Activated CD8-positive, alpha-beta memory T cell treated with anti-CD3 and anti-CD28 coated beads for 48 hours (primary cell): Measurements from ENCODE around the gene HECA.
"Not testable (repeated sequence)": the region's sequence is repeated elsewhere in the genome, so short reads cannot be mapped to it uniquely, and the experiment has no call there.

Source experiments
- DNase-seq, 3 experiments: peaks; one replicate each; pipeline ENCODE4 v3.0.0-alpha.2; 2020; ENCODE audit warnings: low read depth in 2 of 3, low spot score in 2 of 3

HECA gene

DNA sequence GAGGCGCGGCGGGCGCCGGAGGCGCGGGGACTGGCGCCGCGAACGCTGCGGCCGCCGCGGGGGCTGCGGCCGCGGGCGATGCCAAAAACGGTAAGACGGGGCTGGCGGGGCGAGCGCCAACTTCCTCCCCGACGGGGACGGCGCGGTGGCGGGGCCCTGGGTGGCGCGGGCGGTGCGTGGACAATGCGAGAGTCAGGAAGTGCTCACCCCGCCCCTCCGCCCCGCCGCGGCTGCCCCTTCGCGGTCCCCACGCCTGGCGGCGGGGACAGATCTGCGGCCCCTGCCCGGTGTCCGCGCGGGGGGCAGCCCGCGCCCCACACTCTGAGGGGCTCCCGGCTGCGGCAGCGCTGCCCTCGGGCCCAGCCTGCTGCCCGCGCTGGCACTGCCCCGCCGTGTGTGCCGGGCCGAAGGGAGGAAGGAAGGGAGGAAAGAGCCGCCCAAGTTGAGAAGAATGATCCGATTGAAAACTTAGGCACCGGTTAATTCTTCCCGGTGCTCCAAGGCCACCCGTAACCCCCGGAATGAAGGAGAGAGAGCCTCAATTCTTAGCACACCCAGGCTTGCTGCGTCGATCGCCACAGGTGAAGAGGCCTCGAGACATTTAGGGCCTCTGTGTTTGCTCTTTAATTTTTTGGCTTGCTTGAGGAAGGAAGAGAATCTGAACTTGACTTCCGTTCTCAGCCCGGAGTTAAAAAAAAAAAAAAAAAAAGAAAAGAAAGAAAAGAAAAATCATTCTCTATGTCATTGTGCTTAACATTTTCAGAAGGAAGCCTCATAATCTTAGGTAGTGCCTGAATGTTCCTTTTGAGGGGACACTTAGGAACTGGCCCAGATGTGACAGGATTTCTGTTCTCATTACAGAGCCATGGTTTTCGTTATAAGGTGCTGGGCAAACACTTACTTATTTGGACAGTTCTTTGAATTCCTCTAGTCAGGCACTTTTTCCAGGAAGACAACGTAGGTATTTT, 982 bp downstream of the HECA start:
- peak in 1 of 3 experiments; percentile 36 for DNase-seq

DNA sequence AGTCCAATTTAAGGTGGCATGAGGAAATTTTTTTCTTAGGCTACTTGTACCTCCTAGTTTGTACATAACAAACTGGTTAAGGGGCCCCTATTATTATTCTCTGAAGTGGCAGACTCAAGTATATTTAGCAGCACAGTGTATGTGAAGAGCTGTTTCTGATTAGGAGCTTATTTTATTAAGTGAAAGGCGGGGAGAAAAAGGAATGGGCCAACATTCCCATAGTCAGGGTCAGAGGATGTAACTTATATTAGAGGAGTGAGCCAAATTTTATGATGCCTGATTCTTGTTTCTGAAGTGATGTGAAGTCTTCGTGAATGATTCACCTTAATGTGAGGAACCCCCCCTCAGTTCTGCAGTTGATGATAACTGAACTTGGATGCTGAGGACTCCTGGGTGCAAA, 2.8 kb downstream of the HECA start:
- DNase-seq: no peak

DNA sequence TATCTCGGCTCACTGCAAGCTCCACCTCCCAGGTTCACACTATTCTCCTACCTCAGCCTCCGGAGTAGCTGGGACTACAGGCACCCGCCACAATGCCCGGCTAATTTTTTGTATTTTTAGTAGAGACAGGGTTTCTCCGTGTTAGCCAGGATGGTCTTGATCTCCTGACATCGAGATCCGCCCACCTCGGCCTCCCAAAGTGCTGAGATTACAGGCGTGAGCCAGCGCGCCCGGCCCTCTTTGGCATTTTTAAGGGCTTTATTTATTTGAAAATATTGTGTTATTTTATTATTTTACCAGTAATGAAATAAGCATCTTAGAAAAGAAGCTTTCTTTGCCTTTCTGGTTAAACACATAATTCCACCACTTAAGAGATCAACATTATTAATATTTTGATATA, 6.0 kb downstream of the HECA start:
- DNase-seq: not testable (repeated sequence)

DNA sequence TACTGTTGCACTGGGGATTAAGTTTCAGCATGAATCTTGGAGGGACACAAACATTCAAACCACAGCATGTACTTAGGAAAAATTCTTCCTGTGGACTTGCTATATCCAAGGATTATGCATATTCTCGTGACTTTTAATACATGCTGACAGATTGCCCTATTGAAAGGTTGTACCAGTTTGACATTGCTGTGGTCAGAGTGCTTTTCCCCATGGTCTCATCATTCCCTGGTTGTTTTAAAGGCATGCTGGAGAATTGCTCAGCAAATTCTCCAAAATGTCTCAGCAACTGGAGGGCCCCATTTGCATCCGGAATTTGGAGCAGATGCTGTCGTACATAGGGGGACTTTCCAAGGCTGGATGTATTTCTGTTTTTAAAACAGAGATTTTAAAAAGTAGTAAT, 7.4 kb downstream of the HECA start:
- no peak for DNase-seq

DNA sequence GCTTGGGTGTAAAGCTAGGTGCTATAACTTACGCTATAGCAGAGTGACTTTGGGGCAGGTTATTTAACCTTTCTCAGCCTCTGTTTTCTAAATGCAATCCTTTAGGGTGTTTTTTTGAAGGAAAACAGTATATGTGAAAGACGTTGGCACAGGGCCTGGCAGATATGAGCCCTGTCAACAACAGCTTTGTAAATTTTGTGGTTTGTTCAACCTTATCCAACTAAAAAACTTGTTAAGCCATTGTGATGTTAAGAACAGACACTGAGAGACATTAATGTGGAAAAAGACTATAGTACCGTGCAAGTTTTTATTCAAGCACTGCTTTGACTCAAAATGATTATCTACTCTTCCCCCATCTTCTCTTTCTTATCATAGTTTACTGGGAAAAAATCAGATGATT, 8.2 kb downstream of the HECA start:
- DNase-seq: no peak

DNA sequence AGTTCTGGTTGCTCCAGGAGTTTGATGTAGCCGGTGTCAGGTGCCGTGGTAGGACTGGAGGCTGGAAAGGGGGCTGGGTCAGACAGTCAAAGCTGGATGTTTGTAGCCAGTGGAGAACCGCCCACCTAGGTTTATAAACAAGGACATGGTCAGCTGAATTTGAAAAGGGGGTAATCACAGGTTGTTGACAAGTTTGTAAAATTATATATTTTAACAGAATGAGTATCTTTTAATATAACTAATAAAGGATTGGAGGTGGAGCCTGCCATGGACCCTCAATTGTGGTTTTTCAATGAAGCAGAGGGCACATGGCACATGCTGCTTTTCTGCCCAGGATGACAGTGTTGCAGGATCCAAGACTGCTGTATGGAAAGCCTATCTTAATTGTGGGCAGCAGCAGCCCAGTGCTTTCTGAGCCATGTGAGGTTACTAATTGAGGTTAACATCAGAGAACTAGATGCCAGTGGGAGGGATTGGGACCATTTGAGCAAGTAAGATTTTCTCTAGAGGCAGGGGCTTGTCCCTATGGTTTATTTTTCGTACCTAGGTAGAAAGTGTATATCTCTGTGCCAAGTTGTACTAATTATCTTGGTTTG, 9.7 kb downstream of the HECA start:
- no peak for DNase-seq

DNA sequence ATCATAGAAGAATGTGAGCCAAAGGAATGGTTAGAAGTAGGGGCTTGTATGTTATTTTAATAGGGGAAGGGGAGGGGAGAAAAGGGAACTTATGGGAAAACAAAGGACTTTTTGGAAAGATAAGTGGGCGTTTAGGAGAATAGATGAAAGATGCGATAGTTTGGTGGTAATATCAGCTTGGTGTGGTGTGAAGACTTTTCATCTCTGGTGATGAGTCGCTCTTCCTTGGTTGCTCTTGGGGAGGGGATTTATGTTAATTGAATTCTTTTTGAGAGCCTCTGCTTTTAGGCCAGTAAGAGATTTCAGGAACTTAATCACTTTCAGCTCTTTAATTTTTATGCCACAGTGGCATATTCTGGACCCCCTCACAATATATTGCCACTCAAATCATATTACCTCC, 10.8 kb downstream of the HECA start:
- no peak for DNase-seq

DNA sequence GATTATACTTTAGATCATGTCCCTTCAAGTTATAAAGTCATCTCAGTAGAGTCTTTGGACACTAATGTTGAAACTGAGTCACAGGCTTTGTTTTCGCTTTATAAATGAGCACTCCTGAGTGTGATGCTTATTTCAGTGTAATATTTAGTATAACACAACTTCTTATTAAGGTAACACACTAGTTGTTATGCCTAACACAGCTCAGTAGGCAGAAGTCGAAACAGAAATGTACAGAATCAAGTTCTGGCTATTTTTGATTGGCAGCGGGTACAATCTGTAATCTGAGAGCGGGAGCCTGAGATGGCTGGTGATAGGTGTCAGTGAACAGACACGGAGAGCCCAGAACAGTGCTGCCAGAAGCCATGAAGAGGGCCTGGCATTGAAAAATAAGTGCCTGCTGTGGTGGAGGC, 11.4 kb downstream of the HECA start:
- no peak for DNase-seq

DNA sequence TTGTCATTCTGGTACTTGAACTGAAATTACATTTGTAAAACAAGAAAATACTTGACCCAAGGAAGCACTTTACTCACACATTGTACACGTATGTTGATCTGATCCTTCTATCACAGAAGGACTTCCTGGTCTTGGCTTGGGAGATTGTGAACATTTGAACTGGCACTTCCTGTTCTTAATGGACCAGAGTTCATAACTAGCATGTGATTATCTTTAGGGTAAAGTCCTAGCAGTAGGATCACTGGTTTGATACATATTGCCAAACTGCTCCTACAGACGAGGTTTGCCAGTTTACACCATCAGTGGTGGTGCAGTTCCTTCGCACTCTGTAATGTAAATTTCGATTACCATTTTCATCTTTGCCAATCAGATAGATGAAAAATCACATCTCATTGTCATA, 12.7 kb downstream of the HECA start:
- no peak for DNase-seq

DNA sequence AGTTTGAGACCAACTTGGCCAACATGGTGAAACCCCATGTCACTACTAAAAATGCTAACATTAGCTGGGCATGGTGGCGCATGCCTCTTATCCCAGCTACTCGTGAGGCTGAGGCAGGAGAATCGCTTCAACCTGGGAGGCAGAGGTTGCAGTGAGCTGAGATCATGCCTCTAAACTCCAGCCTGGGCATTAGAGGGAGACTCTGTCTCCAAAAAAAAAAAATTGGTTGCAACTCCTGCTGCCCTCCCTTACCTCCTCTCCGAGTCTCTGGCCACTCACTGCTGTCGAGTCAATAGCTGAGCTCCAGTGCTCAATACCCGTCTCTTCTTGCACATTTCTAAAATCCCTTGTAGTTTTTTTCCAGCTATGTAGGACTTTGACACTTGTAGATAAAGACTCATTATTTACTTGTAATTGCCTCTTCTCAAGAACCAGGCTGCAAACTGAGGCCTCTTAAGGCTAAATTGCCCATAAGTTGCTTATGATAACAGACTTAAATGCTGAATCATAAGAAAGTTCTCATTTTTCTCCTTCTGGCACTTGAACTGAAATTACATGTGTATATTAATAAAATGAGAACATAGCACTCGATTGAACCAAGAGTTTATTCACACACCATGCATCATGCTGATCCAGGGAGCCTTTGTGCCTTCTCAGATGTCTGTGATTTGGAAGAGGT, 13.8 kb downstream of the HECA start:
- no peak for DNase-seq

DNA sequence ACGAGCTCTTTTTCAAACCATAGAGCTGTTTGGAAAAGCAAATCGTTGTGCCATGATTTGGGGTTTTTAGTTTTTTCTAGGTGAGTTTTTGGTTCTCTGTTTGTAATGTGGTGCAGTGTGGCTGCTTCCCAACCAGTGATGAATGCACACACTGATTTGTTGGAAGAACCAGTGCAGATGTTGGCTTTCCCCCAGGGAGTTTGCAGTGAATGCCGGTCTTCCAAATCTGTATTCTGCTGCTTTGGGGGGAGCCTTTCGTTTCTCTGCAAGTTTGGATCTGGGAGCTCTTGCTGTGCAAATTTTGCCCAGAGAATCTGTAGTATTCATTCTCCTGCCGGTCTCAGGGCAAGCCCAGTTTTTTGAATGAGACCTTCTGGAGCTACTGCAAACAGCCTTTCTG, 14.5 kb downstream of the HECA start:
- no peak for DNase-seq

DNA sequence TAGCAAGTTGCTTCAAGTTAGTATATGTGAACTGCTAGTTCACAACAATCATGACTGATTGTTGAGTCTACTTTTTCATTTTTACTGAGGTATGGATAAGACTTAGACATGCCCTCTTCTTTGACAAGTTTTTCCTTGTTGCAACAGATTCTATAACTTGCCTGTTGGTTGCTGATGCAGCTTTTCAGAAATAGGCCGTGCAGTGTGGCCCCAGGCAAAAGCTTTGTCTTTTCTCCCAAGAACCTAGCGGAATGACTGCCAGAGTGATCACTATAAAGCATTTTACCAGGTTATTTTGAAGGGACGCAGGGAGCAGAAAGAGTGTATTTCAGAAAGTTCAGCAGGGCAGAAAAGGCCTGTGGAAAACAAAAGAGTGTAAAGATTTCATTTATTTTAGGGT, 16.0 kb downstream of the HECA start:
- no peak for DNase-seq

DNA sequence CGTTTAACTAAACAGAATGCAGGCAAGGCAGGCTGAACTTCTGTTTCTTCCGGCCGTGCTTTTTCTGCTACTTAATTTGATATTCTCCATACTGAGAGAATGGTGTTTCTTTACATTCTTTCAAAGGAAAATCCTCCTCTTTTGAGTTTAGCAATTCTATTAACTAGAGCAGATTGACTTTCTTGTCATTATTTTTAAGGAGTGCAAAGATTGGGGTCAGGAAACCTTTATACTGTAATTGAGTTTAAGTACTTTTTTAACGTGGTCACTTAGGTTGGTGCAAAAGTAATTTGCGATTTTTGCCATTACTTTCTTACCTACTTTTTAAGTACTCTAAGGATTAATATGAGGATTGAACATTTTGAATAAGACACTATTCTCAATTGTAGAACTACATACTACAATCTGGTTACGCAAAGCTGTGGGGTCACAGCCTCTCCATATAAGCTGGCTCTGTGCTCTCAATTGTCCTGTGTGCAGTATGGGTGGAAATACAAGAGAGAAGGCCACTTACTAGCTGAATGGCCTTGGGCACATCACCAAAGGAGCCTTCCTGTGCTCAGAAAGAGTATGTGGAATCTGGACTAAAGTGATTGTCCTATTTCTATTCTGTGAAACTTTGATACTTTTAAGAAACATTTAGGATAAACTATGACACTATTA, 16.7 kb downstream of the HECA start:
- DNase-seq: no peak

DNA sequence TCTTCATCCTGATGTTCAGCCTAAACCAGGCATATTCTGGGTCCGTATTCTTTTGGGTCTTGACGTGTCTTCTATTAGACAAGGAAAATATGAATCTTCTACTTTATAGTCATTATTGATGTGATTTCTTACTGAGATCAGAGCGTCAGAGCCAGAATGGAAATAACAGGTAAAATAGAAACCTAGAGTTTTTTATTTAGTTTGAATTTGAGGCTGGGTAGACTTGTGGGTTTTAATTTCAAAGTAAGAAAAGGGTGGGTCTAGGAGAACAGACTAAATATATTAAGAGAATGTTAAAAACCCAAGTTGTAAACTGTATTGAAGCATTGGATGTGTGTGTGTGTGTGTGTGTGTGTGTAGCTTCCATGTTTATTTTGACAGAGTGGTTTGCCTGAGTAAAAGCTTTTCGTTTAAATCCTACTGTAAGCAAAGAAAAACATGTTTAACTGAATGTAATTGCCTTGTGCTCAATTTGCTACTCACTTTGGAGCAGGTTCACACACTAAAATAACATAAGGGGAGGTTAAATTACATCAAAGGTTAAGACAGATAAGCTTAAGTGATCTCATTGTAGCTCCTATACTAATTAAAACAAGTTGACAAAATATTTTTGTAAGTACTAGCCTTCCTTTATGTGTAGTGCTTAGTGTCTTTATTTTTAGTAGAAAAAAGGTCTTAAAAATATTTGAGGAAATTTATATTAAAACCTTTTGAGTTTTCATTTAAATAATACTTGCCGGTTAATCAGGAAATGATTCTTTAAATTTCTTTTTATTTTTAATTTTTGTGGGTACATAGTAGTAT, 17.4 kb downstream of the HECA start:
- no peak for DNase-seq

DNA sequence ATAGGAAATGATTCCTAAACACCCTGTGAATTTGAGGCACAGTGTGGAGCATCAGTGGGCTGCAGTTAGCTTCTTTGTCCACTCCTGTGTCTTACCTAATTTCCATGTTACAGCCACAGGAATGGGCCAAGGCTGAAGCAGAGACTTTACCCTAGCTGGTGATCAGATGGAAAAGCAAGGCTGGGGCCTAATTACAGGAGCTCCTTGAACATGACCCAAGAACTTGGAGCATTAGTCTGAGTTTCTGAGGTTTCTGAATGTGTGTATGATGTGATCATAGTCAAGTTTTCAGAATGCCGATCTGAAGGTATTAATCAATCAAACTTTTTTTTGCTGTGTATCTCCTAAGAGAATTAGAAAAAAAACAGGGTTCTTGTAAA, 18.0 kb downstream of the HECA start:
- no peak for DNase-seq

DNA sequence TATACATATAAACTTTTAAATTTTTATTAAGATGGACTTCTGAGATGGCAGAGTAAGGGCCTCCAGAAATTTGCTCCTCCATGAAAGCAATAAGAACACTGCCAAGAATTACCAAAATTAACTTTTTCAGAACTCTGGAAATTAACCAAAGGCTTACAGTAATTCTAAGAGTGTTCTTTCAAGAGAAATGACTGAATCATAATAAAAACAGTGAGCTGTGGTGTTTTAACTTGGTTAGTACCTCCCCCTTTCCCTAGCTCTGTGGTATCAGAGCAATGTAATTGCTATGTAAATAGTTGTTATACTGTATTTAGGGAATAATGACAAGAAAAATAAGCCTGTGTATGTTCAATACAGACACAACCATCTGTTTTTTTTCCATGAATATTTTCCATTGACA, 19.0 kb downstream of the HECA start:
- no peak for DNase-seq

DNA sequence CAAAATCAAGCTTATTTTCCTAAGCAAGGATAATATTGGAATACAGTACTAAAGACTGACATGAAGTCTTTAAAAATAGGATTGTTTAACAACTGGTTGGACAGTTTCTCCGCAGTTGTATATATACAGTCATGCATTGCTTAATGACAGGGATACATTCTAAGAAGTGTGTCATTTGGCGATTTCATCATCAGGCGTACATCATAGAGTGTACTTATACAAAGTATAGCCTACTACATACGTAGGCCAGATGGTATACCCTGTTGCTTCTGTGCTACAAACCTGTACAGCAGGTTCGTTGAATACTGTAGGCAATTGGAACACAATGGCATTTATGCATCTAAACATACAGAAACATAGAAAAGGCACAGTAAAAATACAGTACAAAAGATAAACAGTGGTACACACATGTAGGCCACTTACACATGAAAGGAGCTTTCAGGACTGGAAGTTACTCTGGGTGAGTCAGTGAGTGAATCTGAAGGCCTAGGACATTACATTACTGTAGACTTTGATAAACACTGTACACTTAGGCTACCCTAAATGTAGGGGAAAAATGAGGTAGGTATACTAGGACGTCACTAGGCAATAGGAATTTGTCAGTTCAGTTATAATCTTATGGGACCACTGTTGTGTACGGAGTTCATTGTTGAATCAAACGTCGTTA, 20.1 kb downstream of the HECA start:
- no peak for DNase-seq

DNA sequence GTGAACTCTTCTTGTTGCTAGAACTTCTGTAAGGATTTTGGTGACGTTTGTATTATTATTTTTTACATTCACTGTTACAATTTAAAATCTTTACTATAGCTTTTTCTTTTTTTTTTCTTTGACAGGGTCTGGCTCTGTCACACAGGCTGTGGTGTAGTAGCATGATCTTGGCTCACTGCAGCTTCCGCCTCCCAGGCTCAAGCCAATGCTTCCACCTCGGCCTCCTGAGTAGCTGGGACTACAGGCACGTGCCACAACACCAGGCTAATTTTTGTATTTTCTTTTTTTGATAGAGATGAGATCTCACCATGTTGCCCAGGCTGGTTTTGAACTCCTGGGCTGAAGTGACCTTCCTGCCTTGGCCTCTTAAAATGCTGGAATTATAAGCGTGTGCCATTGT, 21.2 kb downstream of the HECA start:
- no peak for DNase-seq

DNA sequence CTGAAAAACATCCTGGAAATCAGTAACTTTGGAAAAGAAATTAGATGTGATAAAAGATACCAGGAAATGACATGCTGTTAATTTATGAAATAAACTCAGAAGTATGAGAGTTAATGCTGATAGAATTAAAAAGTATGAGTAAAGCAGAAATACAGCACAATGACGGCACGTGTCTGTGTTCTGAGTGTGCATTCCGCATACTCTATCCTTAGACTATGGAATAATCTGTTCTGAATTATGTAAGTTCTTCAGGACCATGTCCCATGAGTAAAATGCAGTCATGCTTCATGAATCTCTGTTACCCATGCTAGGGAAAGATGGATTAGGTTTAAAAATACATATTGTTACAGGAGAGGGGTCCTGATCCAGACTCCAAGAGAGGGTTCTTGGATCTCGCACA, 21.7 kb downstream of the HECA start:
- no peak for DNase-seq

DNA sequence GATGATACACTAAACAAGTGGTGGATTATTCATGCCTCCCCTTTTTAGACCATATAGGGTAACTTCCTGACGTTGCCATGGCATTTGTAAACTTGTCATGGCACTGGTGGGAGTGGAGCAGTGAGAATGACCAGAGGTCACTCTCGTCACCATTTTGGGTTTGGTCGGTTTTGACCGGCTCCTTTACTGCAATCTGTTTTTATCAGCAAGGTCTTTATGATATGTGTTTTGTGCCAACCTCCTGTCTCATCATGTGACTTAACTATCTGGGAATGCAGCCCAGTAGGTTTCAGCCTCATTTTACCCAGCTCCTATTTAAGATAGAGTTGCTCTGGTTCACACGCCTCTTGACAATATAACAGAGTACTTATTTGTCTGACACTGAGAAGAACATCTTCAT, 22.2 kb downstream of the HECA start:
- not testable (repeated sequence) for DNase-seq
